Hematopoietic multipotent progenitor cell treated with erythropoietin and hydrocortisone succinate and interleukin-3 and kit ligand, for 4 days (in vitro differentiated cells): ENCODE data around the gene SRPK1.
A peak's percentile ranks its signal among the peaks of the same experiment; 100 is the strongest.

Source experiments
- DNase-seq: peaks from one replicate; pipeline ENCODE4 v3.0.0-alpha.2; 2015

The SRPK1 gene

GRCh38 chr6:35809809-35810208 is 111.1 kb downstream of the SRPK1 start:
- DNase-seq, result no peak

- DNase-seq, result no peak
Measured at GRCh38 chr6:35808688-35809087, 112.2 kb downstream of the SRPK1 start.

GRCh38 chr6:35804996-35805736 is 115.7 kb downstream of the SRPK1 start, which contains the start of gene LHFPL5:
Gene LHFPL5 (plus strand): TSS chr6:35805352. CDS start chr6:35805671, 319 bp downstream.
- DNase-seq, result peak; percentile 72

GRCh38 chr6:35801148-35801547 is 119.8 kb downstream of the SRPK1 start:
- no peak for DNase-seq

GRCh38 chr6:35798706-35799105 is 122.2 kb downstream of the SRPK1 start:
- DNase-seq, result no peak

- DNase-seq, result no peak
Measured at GRCh38 chr6:35797837-35798526, 122.9 kb downstream of the SRPK1 start.

GRCh38 chr6:35796236-35796635 is 124.7 kb downstream of the SRPK1 start:
- no peak for DNase-seq

GRCh38 chr6:35795453-35796071 is 125.3 kb downstream of the SRPK1 start:
- no peak for DNase-seq

- DNase-seq, result no peak
Measured at GRCh38 chr6:35794536-35795452, 126.1 kb downstream of the SRPK1 start.

GRCh38 chr6:35790683-35791082 is 130.2 kb downstream of the SRPK1 start:
- no peak for DNase-seq

- DNase-seq, result no peak
Measured at GRCh38 chr6:35788423-35788982, 132.4 kb downstream of the SRPK1 start.

GRCh38 chr6:35787266-35788218 is 133.4 kb downstream of the SRPK1 start:
- DNase-seq, result no peak

GRCh38 chr6:35786810-35787209 is 134.1 kb downstream of the SRPK1 start:
- DNase-seq, result no peak

GRCh38 chr6:35786272-35786671 is 134.6 kb downstream of the SRPK1 start:
- no peak for DNase-seq

- no peak for DNase-seq
Measured at GRCh38 chr6:35784200-35784599, 136.7 kb downstream of the SRPK1 start.
